ENCODE measurements around the gene THRSP.

GRCh38 chr11:78021611-78022010 lies 42.0 kb upstream of the THRSP start:
- TF ChIP-seq, protein P1, sequence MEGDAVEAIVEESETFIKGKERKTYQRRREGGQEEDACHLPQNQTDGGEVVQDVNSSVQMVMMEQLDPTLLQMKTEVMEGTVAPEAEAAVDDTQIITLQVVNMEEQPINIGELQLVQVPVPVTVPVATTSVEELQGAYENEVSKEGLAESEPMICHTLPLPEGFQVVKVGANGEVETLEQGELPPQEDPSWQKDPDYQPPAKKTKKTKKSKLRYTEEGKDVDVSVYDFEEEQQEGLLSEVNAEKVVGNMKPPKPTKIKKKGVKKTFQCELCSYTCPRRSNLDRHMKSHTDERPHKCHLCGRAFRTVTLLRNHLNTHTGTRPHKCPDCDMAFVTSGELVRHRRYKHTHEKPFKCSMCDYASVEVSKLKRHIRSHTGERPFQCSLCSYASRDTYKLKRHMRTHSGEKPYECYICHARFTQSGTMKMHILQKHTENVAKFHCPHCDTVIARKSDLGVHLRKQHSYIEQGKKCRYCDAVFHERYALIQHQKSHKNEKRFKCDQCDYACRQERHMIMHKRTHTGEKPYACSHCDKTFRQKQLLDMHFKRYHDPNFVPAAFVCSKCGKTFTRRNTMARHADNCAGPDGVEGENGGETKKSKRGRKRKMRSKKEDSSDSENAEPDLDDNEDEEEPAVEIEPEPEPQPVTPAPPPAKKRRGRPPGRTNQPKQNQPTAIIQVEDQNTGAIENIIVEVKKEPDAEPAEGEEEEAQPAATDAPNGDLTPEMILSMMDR (IDR thresholded peaks at IDR 0.05): no peak
- TF ChIP-seq POLR2A (IDR thresholded peaks at IDR 0.05): no peak
